GM18858 (cell line): ENCODE data around the gene NLRP12.
"Not testable (repeated sequence)": the region's sequence is repeated elsewhere in the genome, so short reads cannot be mapped to it uniquely, and the experiment has no call there.

Source experiments
- ATAC-seq: cut with Tn5 transposase; IDR thresholded peaks from one replicate; pipeline ENCODE4 v1.9.1; 2021; ENCODE audit not compliant: unreplicated experiment

Gene NLRP12

GRCh38 chr19:53782698-53783097 is 41.4 kb downstream of the NLRP12 start:
- no peak for ATAC-seq

DNA sequence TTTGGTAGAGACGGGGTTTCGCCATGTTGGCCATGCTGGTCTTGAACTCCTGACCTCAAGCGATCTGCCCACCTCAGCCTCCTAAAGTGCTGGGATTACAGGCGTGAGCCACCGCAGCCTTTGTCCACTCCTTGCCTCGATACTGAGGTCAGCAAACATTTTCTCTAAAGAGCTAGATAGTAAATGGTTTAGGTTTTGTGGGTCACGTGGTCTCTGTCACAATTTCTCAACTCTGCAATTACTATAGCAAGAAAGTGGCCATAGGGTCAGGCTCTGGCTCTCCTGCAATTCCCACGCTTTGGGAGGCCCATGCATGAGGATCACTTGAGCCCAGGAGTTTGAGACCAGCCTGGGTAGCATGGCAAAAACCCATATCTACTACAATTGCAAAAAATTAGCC is 42.8 kb downstream of the NLRP12 start:
- ATAC-seq: not testable (repeated sequence)

- ATAC-seq: no peak
These were observed 43.6 kb downstream of the NLRP12 start for GRCh38 chr19:53780506-53780905.

- no peak for ATAC-seq
These were observed 48.6 kb downstream of the NLRP12 start for GRCh38 chr19:53775524-53775923.

GRCh38 chr19:53774491-53774890 is 49.6 kb downstream of the NLRP12 start:
- ATAC-seq: not testable (repeated sequence)

GRCh38 chr19:53773999-53774398 is 50.1 kb downstream of the NLRP12 start:
- no peak for ATAC-seq

DNA sequence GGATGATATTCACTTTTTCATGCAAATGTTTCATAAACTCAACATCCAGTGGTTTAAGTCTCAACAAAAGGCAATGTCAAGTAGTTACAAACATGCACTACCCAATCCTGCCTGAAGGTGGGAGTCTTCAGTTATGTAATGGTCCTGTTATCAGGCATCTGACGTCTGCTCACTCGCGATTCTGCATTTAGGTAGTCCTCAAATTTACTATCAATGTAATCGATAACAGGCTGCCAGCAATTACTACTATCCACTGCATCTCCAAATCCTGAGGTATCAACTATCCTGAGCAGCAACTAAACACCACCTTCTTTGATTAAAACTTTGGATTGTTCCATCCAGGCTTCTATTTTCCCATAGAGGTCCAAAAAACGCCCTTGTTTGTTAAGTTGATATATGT is 51.2 kb downstream of the NLRP12 start:
- ATAC-seq: no peak

GRCh38 chr19:53771144-53771543 is 53.0 kb downstream of the NLRP12 start:
- no peak for ATAC-seq

DNA sequence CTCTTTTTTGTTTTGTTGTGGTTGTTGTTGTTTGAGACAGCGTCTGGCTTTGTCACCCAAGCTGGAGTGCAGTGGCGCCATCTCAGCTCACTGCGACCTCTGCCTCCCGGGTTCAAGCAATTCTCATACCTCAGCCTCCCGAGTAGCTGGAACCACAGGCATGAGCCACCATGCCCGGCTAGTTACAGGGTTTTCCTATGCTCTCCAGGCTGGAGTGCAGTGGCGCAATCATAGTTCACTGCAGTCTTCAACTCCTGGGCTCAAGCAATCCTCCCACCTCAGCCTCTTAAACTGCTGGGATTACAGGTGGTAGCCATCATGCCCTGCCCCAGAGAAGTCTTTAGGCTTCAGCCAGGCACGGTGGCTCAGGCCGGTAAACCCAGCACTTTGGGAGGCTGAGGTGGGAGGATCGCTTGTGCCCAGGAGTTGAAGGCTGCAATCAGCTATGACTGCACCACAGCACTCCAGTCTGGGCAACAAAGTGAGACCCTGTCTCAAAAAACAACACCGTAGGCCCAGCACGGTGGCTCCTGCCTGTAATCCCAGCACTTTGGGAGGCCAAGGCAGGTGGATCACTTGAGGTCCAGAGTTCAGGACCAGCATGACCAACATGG is 54.3 kb downstream of the NLRP12 start:
- ATAC-seq: not testable (repeated sequence)

DNA sequence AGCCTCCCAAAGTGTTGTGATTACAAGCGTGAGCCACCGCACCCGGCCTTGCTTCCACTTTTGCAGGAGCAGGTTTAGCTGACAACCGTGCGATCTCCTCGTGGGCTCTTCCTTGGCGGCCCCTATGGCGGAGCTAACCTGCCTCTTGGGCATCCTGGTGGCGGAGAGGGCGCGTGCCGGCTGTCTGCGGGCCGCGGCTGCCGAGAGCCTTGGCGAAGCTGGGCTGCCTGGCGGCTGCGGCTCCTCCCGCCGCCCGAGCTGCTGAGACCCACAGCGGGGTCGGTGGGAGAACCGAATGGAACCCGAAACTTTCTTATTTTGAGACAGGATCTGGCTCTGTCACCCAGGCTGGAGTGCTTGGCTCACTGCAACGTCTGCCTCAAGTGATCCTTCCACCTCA is 55.7 kb downstream of the NLRP12 start:
- ATAC-seq: no peak

DNA sequence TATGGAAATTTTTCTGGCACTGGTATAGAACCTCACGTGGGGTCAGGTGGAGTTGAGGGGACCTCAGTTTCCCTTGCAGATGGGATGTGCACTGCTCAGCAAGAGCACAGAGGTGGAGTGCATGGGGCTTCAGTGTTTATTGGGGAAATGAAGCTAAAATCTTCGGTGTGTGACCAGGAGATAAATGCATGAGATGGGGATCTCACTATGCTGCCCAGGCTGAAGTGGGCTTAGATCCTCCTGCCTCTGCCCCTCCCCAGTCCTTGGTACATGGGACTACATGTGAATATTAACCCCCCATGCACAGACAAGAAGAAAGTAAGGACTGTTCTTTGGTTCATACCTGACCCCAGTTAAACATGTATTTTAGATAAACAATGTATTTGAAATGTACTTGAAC is 65.1 kb downstream of the NLRP12 start:
- not testable (repeated sequence) for ATAC-seq
